Osteocyte (in vitro differentiated cells): ENCODE results near the gene DIP2C. TPM values are rescaled to one million over a fixed set of nuclear protein-coding genes. Genes with fewer than 3 reads are reported as not detected.

Source experiments
- DNase-seq: peaks from one replicate; pipeline ENCODE4 v3.0.0; 2021; ENCODE audit warnings: mixed read lengths; ENCODE audit not compliant: unreplicated experiment; ENCODE audit errors: extremely low spot score
- H3K27ac Mint-ChIP-seq: one replicate; pipeline ENCODE4 v1.8.0; 2021; ENCODE audit warnings: mild to moderate bottlenecking, mixed read lengths; ENCODE audit not compliant: unreplicated experiment
- H3K27me3 Mint-ChIP-seq: one replicate; pipeline ENCODE4 v1.8.0; 2021; ENCODE audit warnings: mixed read lengths; ENCODE audit not compliant: unreplicated experiment
- H3K36me3 Mint-ChIP-seq: one replicate; pipeline ENCODE4 v1.8.0; 2021; ENCODE audit warnings: mixed read lengths; ENCODE audit not compliant: unreplicated experiment
- H3K4me1 Mint-ChIP-seq: one replicate; pipeline ENCODE4 v1.8.0; 2021; ENCODE audit warnings: mixed read lengths; ENCODE audit not compliant: unreplicated experiment
- H3K4me3 Mint-ChIP-seq: one replicate; pipeline ENCODE4 v1.8.0; 2021; ENCODE audit warnings: mild to moderate bottlenecking, moderate library complexity, mixed read lengths; ENCODE audit not compliant: unreplicated experiment
- H3K9me3 Mint-ChIP-seq: one replicate; pipeline ENCODE4 v1.8.0; 2021; ENCODE audit warnings: mixed read lengths; ENCODE audit not compliant: unreplicated experiment
- CTCF ChIP-seq: fragments of 200-600 bp; sonication (generic); IDR thresholded peaks from 2 replicates; pipeline ENCODE4 v1.5.0; 2021; ENCODE audit warnings: antibody characterized with exemption, mild to moderate bottlenecking, moderate library complexity
- total RNA-seq: library from RNA; stranded (reverse); gene quantifications from 2 replicates; pipeline ENCODE4 v1.2.1, GENCODE V29; 2021

The DIP2C gene
- total RNA-seq, 1 donor from 2014 or later = 36.8 TPM

- no peak for DNase-seq
These were observed 47.1 kb downstream of the DIP2C start for GRCh38 chr10:642186-642890.

GRCh38 chr10:641149-642010 is 48.1 kb downstream of the DIP2C start:
- Mint-ChIP-seq H3K27me3 (no peaks in the 10 kb centered on the region), H3K27ac (no peak overlapping the region), H3K4me3 (no peak overlapping the region), H3K36me3 (peaks cover 9% of the 10 kb centered on the region), H3K9me3 (peaks cover 11% of the 10 kb centered on the region), H3K4me1 (peaks cover 2% of the 10 kb centered on the region)
- TF ChIP-seq CTCF = no peak
- DNase-seq = no peak

More at GRCh38 chr10:642186-642890, 47.1 kb downstream of the DIP2C start:
- H3K27me3 Mint-ChIP-seq = no peaks in the 10 kb centered on the region
- peaks cover 2% of the 10 kb centered on the region for H3K4me1 Mint-ChIP-seq
- no peak for TF ChIP-seq CTCF
- no peak overlapping the region for H3K4me3 Mint-ChIP-seq
- peaks cover 11% of the 10 kb centered on the region for H3K9me3 Mint-ChIP-seq
- H3K36me3 Mint-ChIP-seq = peaks cover 9% of the 10 kb centered on the region
- no peak overlapping the region for H3K27ac Mint-ChIP-seq

GRCh38 chr10:640673-641045 is 48.8 kb downstream of the DIP2C start:
- Mint-ChIP-seq H3K4me3 (no peak overlapping the region), H3K27me3 (no peaks in the 10 kb centered on the region), H3K9me3 (peaks cover 11% of the 10 kb centered on the region), H3K36me3 (peaks cover 9% of the 10 kb centered on the region), H3K4me1 (peaks cover 4% of the 10 kb centered on the region), H3K27ac (no peak overlapping the region)
- no peak for TF ChIP-seq CTCF
- DNase-seq = no peak

- no peak for TF ChIP-seq CTCF
- Mint-ChIP-seq H3K36me3 (peaks cover 7% of the 10 kb centered on the region), H3K27me3 (no peaks in the 10 kb centered on the region), H3K9me3 (peaks cover 7% of the 10 kb centered on the region), H3K4me3 (no peak overlapping the region), H3K4me1 (peaks cover 5% of the 10 kb centered on the region), H3K27ac (no peak overlapping the region)
- no peak for DNase-seq
These were observed 49.5 kb downstream of the DIP2C start for GRCh38 chr10:639751-640672.
